HEK293 (cell line): ENCODE measurements around the gene ESPL1.
A peak's percentile ranks its signal among the peaks of the same experiment; 100 is the strongest.

Experiments
- CTCF ChIA-PET: fragments of 350-600 bp; formaldehyde crosslinking; extraction: SDS; loops from one replicate; lab custom pipeline; 2021; ENCODE audit warnings: antibody characterized with exemption; lab: Yijun Ruan, JAX
- POLR2A ChIA-PET: fragments of 300-600 bp; formaldehyde crosslinking; extraction: SDS; loops from one replicate; lab custom pipeline; 2020; ENCODE audit warnings: antibody characterized with exemption, inconsistent platforms; lab: Yijun Ruan, JAX
- H3K27ac ChIP-seq: fragments of 200-500 bp; sonication (Bioruptor generic); 2 replicates; pipeline ENCODE4 v1.5.1; 2014; ENCODE audit warnings: low read depth, low read length, control low read depth, inconsistent platforms; ENCODE audit errors: extremely low read depth
- H3K36me3 ChIP-seq, 2 experiments: fragments of 200-500 bp in 1 of 2; sonication (Bioruptor generic) in 1 of 2; 1 replicate in 1 of 2; 2 replicates in 1 of 2; pipeline ENCODE4 v1.5.1; 2014 to 2017; ENCODE audit warnings: inconsistent platforms in 2 of 2, low read length in 2 of 2; ENCODE audit not compliant: control insufficient read depth in 2 of 2, insufficient read depth in 1 of 2
- H3K4me1 ChIP-seq: fragments of 200-500 bp; sonication (Bioruptor generic); 2 replicates; pipeline ENCODE4 v1.5.1; 2014; ENCODE audit warnings: mild to moderate bottlenecking, low read length, inconsistent platforms; ENCODE audit not compliant: control insufficient read depth, insufficient read depth
- H3K4me3 ChIP-seq: 2 replicates; pipeline ENCODE4 v1.5.1; 2011; ENCODE audit warnings: low read depth, mild to moderate bottlenecking, control low read depth, low read length, moderate library complexity
- H3K9me3 ChIP-seq: fragments of 200-500 bp; sonication (Bioruptor generic); 2 replicates; pipeline ENCODE4 v1.5.1; 2014; ENCODE audit warnings: low read depth, low read length, inconsistent platforms; ENCODE audit not compliant: control insufficient read depth, insufficient read depth
- BCL11B ChIP-seq: fragments of 450-650 bp; formaldehyde crosslinking; IDR thresholded peaks from 2 replicates; pipeline ENCODE4 v1.5.1; 2016; ENCODE audit warnings: low read depth, missing biosample characterization, missing genetic modification characterization
- GLI2 ChIP-seq: fragments of 450-650 bp; formaldehyde crosslinking; IDR thresholded peaks from 2 replicates; pipeline ENCODE4; 2017; ENCODE audit warnings: missing biosample characterization, missing genetic modification characterization, low read depth, borderline replicate concordance
- GLIS1 ChIP-seq: fragments of 450-650 bp; formaldehyde crosslinking; IDR thresholded peaks from 2 replicates; pipeline ENCODE4 v1.5.1; 2016; ENCODE audit warnings: missing biosample characterization, missing genetic modification characterization
- PRDM1 ChIP-seq: fragments of 450-650 bp; formaldehyde crosslinking; IDR thresholded peaks from 2 replicates; pipeline ENCODE4; 2016; ENCODE audit warnings: missing biosample characterization, missing genetic modification characterization
- SP7 ChIP-seq: fragments of 450-650 bp; formaldehyde crosslinking; IDR thresholded peaks from 2 replicates; pipeline ENCODE4 v1.5.1; 2016; ENCODE audit warnings: missing biosample characterization, missing genetic modification characterization
- TRIM28 ChIP-seq: IDR thresholded peaks from 2 replicates; pipeline ENCODE4 v1.6.1; 2011; ENCODE audit warnings: low read length, control low read depth, borderline replicate concordance
- ZFP37 ChIP-seq: fragments of 450-650 bp; formaldehyde crosslinking; IDR thresholded peaks from 2 replicates; pipeline ENCODE4 v1.5.1; 2016; ENCODE audit warnings: missing biosample characterization, missing genetic modification characterization
- ZIC2 ChIP-seq: fragments of 450-650 bp; formaldehyde crosslinking; IDR thresholded peaks from 2 replicates; pipeline ENCODE4 v1.5.1; 2016; ENCODE audit warnings: missing biosample characterization, missing genetic modification characterization
- ZNF140 ChIP-seq: fragments of 450-650 bp; formaldehyde crosslinking; IDR thresholded peaks from 2 replicates; pipeline ENCODE4 v1.5.1; 2016; ENCODE audit warnings: missing biosample characterization, missing genetic modification characterization
- ZNF16 ChIP-seq: fragments of 450-650 bp; formaldehyde crosslinking; IDR thresholded peaks from 2 replicates; pipeline ENCODE4 v1.5.1; 2016; ENCODE audit warnings: low read depth, missing biosample characterization, missing genetic modification characterization
- ZNF2 ChIP-seq: fragments of 450-650 bp; formaldehyde crosslinking; IDR thresholded peaks from 2 replicates; pipeline ENCODE4 v1.5.1; 2016; ENCODE audit warnings: missing biosample characterization, missing genetic modification characterization
- ZNF341 ChIP-seq: fragments of 450-650 bp; formaldehyde crosslinking; IDR thresholded peaks from 2 replicates; pipeline ENCODE4; 2016; ENCODE audit warnings: low read depth, missing biosample characterization, missing genetic modification characterization
- ZNF404 ChIP-seq: fragments of 450-650 bp; formaldehyde crosslinking; IDR thresholded peaks from 2 replicates; pipeline ENCODE4 v1.5.1; 2017; ENCODE audit warnings: missing biosample characterization, missing genetic modification characterization
- ZNF561 ChIP-seq: fragments of 450-650 bp; IDR thresholded peaks from 2 replicates; pipeline ENCODE4 v1.5.1; 2018; ENCODE audit warnings: missing biosample characterization, missing genetic modification characterization, borderline replicate concordance
- ZNF776 ChIP-seq: fragments of 450-650 bp; formaldehyde crosslinking; IDR thresholded peaks from 2 replicates; pipeline ENCODE4 v1.5.0; 2017; ENCODE audit warnings: missing biosample characterization, missing genetic modification characterization, borderline replicate concordance
- ZNF792 ChIP-seq: fragments of 450-650 bp; formaldehyde crosslinking; IDR thresholded peaks from 2 replicates; pipeline ENCODE4 v1.5.1; 2016; ENCODE audit warnings: missing biosample characterization, missing genetic modification characterization
- TF ChIP-seq, protein P1 (sequence below): fragments of 450-650 bp; formaldehyde crosslinking; IDR thresholded peaks from 2 replicates; pipeline ENCODE4 v1.5.1; 2016; ENCODE audit warnings: missing biosample characterization, missing genetic modification characterization
- TF ChIP-seq, protein P2 (sequence below): fragments of 450-650 bp; formaldehyde crosslinking; IDR thresholded peaks from 2 replicates; pipeline ENCODE4 v1.5.1; 2017; ENCODE audit warnings: missing biosample characterization, missing genetic modification characterization
- TF ChIP-seq, protein P3 (sequence below): fragments of 450-650 bp; formaldehyde crosslinking; IDR thresholded peaks from 2 replicates; pipeline ENCODE4 v1.5.1; 2016; ENCODE audit warnings: missing biosample characterization, missing genetic modification characterization
- TF ChIP-seq, protein P4 (sequence below): fragments of 450-650 bp; formaldehyde crosslinking; IDR thresholded peaks from 2 replicates; pipeline ENCODE4 v1.5.1; 2017; ENCODE audit warnings: missing biosample characterization, missing genetic modification characterization
- TF ChIP-seq, protein P5 (sequence below): fragments of 450-650 bp; formaldehyde crosslinking; IDR thresholded peaks from 2 replicates; pipeline ENCODE4 v1.5.1; 2016; ENCODE audit warnings: missing biosample characterization, missing genetic modification characterization, borderline replicate concordance

Gene ESPL1

DNA sequence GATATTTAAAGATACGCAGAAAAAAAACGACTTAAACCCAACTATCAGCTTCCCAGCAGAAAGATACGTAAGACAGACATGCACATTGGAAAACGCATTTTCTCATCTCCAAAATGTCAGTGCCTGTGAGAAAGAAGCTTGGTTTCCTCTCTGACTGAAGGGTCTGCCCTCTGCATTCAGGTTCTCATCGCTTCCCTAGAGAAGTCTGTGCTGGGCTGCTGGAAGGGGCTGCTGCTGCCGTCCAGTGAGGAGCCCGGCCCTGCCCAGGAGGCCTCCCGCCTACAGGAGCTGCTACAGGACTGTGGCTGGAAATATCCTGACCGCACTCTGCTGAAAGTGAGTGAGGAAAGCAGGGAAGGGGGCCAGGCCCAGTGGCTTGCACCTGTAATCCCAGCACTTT is 22.6 kb downstream of the ESPL1 start:
- H3K4me1 ChIP-seq, result no peaks in the 10 kb centered on the region
- H3K27ac ChIP-seq, result no peak overlapping the region
- H3K36me3 ChIP-seq, result peaks cover 41 to 83% of the 10 kb centered on the region in 2 experiments
- POLR2A ChIA-PET, result interaction anchor here (1.0 to 1.6 kb wide), 3 partner anchors 9 to 70 kb away, joined by 3 to 7 read pairs (median 3); partner anchors contain the start of gene MYG1
- H3K9me3 ChIP-seq, result no peaks in the 10 kb centered on the region
- TF ChIP-seq ZNF2 (tag by site-specific recombination) (no peak), ZNF792 (tag by site-specific recombination) (no peak), GLI2 (no peak), ZIC2 (tag by site-specific recombination) (no peak)
- CTCF ChIA-PET, result interaction anchor here (0.6 to 7.5 kb wide), 4 partner anchors 30 to 176 kb away, joined by 4 to 132 read pairs (median 8); partner anchors contain the start of gene AAAS
- no peak overlapping the region for H3K4me3 ChIP-seq

DNA sequence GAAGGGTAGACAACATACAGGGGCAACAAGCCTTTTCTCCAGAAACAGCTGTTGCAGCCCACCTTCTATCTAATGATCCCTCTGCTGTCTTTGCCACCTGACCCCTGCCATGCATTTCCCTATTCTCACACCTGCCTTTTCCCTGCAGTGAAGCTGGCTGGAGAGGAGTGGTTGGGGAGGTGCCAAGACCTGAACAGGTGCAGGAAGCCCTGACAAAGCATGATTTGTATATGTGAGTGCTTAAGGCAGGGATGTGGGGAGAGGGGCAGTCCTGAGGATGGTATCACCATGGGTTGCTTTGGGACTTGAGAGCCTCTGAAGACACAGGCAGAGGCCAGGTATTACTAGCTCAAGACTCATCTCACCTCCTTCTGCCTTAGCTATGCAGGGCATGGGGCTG is 24.3 kb downstream of the ESPL1 start:
- H3K4me3 ChIP-seq, result no peak overlapping the region
- H3K9me3 ChIP-seq, result no peaks in the 10 kb centered on the region
- no peaks in the 10 kb centered on the region for H3K4me1 ChIP-seq
- TF ChIP-seq, protein P1, sequence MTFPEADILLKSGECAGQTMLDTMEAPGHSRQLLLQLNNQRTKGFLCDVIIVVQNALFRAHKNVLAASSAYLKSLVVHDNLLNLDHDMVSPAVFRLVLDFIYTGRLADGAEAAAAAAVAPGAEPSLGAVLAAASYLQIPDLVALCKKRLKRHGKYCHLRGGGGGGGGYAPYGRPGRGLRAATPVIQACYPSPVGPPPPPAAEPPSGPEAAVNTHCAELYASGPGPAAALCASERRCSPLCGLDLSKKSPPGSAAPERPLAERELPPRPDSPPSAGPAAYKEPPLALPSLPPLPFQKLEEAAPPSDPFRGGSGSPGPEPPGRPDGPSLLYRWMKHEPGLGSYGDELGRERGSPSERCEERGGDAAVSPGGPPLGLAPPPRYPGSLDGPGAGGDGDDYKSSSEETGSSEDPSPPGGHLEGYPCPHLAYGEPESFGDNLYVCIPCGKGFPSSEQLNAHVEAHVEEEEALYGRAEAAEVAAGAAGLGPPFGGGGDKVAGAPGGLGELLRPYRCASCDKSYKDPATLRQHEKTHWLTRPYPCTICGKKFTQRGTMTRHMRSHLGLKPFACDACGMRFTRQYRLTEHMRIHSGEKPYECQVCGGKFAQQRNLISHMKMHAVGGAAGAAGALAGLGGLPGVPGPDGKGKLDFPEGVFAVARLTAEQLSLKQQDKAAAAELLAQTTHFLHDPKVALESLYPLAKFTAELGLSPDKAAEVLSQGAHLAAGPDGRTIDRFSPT (tag by site-specific recombination), result peak; percentile 46; the same call in 1 of the 2 replicates
- no peak for TF ChIP-seq ZNF140 (tag by site-specific recombination)
- ChIA-PET CTCF (interaction anchor here (1.2 to 3.7 kb wide), 3 partner anchors 29 to 133 kb away, joined by 3 to 24 read pairs (median 13); partner anchors contain the start of gene AAAS), POLR2A (interaction anchor here (0.5 to 2.1 kb wide), 5 partner anchors 9 to 129 kb away, joined by 3 to 8 read pairs (median 3); partner anchors contain the start of gene AAAS)
- peaks cover 43 to 80% of the 10 kb centered on the region in 2 experiments for H3K36me3 ChIP-seq
- no peak overlapping the region for H3K27ac ChIP-seq

DNA sequence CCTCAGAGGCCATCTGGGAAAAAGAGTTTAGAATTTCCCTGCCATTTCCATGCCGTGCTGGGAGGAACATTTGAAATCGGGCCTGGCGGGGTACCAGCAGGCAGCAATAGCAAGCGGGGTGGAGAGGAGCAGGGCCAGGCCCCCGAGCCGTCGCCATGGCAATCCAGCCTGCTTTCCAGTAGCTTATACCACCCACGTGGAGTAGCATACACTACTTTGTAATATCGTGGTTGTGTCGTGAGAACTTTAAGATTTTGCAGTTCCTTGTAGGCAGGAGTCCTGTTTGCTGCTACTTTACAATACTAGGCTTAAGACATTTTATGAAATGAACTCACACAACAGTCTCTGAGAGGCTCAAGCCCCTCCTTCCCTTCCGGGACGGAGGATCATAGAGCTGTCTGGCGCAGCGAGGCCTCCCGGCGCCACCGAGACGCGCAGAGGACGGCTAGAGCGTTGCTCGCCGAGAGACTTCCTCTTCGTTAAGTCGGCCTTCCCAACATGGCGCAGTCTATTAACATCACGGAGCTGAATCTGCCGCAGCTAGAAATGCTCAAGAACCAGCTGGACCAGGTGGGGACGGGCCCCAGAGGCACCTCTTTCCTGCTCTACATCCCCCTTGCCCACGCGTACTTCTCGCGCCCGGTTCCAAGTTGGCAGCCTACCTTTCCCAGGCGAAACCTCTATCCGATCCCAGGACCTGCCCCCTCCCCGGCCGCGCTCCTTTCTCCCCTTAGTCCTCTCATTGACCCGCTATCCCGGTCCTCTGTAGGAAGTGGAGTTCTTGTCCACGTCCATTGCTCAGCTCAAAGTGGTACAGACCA is 27.2 kb downstream of the ESPL1 start, which contains the start of gene PFDN5:
TSS of gene PFDN5 (plus strand) at position 473 of the 821 bp plus-strand sequence. CDS start at position 499, 26 bp downstream.
- Histone ChIP-seq H3K4me1 (peaks cover 4% of the 10 kb centered on the region), H3K27ac (peak within 1 kb of the TSS; percentile 61), H3K4me3 (peak within 1 kb of the TSS; percentile 73), H3K36me3 (peaks cover 41 to 66% of the 10 kb centered on the region in 2 experiments), H3K9me3 (no peaks in the 10 kb centered on the region)
- ChIA-PET POLR2A (interaction anchor here (0.6 to 1.9 kb wide), 25 partner anchors 10 to 380 kb away, joined by 3 to 30 read pairs (median 4); partner anchors contain the start of genes AAAS, ATP5MC2, CSAD and ESPL1), CTCF (interaction anchor here (0.6 to 3.7 kb wide), 12 partner anchors 9 to 211 kb away, joined by 3 to 24 read pairs (median 4); partner anchors contain the start of gene AAAS)
- TF ChIP-seq SP7 (peak; percentile 79), ZNF16 (tag by site-specific recombination) (no peak), PRDM1 (peak; percentile 35; the same call in 1 of the 2 replicates), GLIS1 (tag by site-specific recombination) (peak; percentile 57), ZNF404 (no peak), ZNF776 (tag by site-specific recombination) (no peak), TRIM28 (peak; percentile 85; the same call in 1 of the 2 replicates), ZNF561 (0 out of 2 replicates have a peak, but pooled peaks have one; percentile 59), ZFP37 (tag by site-specific recombination) (peak; percentile 85; the same call in 1 of the 2 replicates), ZNF341 (tag by site-specific recombination) (peak; percentile 37; the same call in 1 of the 2 replicates), BCL11B (tag by site-specific recombination) (no peak)
- TF ChIP-seq, protein P2, sequence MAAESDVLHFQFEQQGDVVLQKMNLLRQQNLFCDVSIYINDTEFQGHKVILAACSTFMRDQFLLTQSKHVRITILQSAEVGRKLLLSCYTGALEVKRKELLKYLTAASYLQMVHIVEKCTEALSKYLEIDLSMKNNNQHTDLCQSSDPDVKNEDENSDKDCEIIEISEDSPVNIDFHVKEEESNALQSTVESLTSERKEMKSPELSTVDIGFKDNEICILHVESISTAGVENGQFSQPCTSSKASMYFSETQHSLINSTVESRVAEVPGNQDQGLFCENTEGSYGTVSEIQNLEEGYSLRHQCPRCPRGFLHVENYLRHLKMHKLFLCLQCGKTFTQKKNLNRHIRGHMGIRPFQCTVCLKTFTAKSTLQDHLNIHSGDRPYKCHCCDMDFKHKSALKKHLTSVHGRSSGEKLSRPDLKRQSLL, result peak; percentile 82
- TF ChIP-seq, protein P3, sequence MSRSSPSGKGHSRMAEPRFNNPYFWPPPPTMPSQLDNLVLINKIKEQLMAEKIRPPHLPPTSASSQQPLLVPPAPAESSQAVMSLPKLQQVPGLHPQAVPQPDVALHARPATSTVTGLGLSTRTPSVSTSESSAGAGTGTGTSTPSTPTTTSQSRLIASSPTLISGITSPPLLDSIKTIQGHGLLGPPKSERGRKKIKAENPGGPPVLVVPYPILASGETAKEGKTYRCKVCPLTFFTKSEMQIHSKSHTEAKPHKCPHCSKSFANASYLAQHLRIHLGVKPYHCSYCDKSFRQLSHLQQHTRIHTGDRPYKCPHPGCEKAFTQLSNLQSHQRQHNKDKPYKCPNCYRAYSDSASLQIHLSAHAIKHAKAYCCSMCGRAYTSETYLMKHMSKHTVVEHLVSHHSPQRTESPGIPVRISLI (tag by site-specific recombination), result no peak
- TF ChIP-seq, protein P4, sequence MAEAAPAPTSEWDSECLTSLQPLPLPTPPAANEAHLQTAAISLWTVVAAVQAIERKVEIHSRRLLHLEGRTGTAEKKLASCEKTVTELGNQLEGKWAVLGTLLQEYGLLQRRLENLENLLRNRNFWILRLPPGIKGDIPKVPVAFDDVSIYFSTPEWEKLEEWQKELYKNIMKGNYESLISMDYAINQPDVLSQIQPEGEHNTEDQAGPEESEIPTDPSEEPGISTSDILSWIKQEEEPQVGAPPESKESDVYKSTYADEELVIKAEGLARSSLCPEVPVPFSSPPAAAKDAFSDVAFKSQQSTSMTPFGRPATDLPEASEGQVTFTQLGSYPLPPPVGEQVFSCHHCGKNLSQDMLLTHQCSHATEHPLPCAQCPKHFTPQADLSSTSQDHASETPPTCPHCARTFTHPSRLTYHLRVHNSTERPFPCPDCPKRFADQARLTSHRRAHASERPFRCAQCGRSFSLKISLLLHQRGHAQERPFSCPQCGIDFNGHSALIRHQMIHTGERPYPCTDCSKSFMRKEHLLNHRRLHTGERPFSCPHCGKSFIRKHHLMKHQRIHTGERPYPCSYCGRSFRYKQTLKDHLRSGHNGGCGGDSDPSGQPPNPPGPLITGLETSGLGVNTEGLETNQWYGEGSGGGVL (tag by site-specific recombination), result no peak
- TF ChIP-seq, protein P5, sequence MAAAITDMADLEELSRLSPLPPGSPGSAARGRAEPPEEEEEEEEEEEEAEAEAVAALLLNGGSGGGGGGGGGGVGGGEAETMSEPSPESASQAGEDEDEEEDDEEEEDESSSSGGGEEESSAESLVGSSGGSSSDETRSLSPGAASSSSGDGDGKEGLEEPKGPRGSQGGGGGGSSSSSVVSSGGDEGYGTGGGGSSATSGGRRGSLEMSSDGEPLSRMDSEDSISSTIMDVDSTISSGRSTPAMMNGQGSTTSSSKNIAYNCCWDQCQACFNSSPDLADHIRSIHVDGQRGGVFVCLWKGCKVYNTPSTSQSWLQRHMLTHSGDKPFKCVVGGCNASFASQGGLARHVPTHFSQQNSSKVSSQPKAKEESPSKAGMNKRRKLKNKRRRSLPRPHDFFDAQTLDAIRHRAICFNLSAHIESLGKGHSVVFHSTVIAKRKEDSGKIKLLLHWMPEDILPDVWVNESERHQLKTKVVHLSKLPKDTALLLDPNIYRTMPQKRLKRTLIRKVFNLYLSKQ, result no peak
